ENCODE measurements around the gene SEMA4D. TPM values are rescaled to one million over a fixed set of nuclear protein-coding genes. Genes with fewer than 3 reads are reported as not detected.

Gene SEMA4D
- total and polyA plus RNA-seq, 5 experiments from 2014 or later = 154 to 573 (median 359) TPM

DNA sequence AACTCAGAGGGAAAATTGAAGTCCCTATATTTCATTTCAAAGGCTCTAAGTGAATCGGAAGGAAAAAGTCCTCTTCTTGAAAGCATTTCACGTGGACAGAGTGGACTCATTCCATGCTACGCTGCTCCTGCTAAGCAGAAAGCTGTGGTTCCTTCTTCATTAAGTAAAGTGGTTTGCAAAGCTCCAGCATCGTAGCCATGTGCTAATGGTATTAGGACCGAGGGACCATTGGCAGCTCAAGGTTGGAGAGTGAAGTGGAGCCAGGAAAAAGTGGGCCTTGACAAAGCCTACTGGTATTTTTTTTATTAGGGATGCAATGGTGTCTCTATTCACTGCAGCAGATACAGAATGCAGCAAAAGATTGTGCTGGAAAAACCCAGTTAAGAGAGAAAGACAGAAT is 16.4 kb upstream of the SEMA4D start:
- Mint-ChIP-seq H3K27ac (peak overlapping the region in 1 of 10 donors; percentile 38), H3K27me3 (no peaks in the 10 kb centered on the region), H3K36me3 (no peaks in the 10 kb centered on the region), H3K4me1 (peaks cover 50 to 87% (median 76%) of the 10 kb centered on the region in 4 donors), H3K9me3 (no peaks in the 10 kb centered on the region), H3K4me3 (no peak overlapping the region)
- ATAC-seq = no peak
- POLR2A ChIA-PET = interaction anchor here (1.0 kb wide), 1 partner anchor 15 kb away, joined by 4 read pairs; no protein-coding TSS in a partner anchor
- DNase-seq = no peak

DNA sequence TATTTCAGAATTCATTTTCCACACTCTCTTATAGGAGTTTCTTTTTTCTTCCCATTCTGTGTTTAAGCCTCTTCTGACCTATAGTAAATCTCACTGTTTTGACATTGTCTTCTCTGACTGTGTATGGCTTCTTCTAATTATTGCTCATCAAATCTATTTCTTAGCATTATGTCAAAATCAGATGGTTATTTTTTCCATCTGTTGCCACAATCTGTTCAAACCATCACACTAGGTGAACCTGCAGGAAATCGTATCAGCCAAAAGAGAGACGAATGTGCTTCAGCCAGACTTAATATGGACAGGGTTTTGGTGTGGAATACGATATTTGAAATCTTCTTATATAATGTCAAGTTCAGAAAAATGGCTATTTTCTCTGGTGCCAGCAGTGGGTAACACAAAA is 15.9 kb upstream of the SEMA4D start:
- H3K4me3 Mint-ChIP-seq = no peak overlapping the region
- ATAC-seq = no peak
- H3K27me3 Mint-ChIP-seq = no peaks in the 10 kb centered on the region
- POLR2A ChIA-PET = interaction anchor here (1.7 kb wide), 1 partner anchor 15 kb away, joined by 5 read pairs; no protein-coding TSS in a partner anchor
- DNase-seq = no peak
- H3K4me1 Mint-ChIP-seq = peaks cover 51 to 87% (median 76%) of the 10 kb centered on the region in 4 donors
- H3K36me3 Mint-ChIP-seq = no peaks in the 10 kb centered on the region
- no peaks in the 10 kb centered on the region for H3K9me3 Mint-ChIP-seq
- H3K27ac Mint-ChIP-seq = peak overlapping the region in 2 of 10 donors; percentile 8 to 53

DNA sequence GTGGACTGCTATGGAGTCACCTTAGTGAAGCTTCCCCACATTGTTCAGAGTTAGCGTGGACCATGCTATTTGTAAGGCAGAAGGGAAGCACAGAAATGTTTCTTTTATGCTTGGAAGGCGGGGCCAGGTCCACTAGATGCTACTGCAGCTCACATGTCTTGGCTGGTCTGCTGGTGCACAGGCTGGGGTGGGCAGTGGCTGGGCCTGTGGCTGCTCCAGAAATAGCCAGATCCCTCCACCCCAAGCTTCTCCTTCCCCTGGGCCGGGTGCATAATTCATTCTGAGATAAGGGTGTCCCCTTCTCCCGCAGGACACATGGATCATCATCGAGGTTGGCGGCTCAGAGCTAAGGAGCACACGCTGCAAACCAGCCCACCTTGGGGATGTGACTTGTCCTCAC is 14.5 kb upstream of the SEMA4D start:
- POLR2A ChIA-PET = interaction anchor here (0.8 to 3.1 kb wide), 5 partner anchors 10 to 18 kb away, joined by 3 to 9 read pairs (median 5); no protein-coding TSS in a partner anchor
- DNase-seq = no peak
- Mint-ChIP-seq H3K27ac (peak overlapping the region in 5 of 10 donors; percentile 25 to 88 (median 74)), H3K9me3 (no peaks in the 10 kb centered on the region), H3K27me3 (no peaks in the 10 kb centered on the region), H3K4me1 (peaks cover 55 to 87% (median 77%) of the 10 kb centered on the region in 4 donors), H3K4me3 (no peak overlapping the region), H3K36me3 (no peaks in the 10 kb centered on the region)
- ATAC-seq = no peak

DNA sequence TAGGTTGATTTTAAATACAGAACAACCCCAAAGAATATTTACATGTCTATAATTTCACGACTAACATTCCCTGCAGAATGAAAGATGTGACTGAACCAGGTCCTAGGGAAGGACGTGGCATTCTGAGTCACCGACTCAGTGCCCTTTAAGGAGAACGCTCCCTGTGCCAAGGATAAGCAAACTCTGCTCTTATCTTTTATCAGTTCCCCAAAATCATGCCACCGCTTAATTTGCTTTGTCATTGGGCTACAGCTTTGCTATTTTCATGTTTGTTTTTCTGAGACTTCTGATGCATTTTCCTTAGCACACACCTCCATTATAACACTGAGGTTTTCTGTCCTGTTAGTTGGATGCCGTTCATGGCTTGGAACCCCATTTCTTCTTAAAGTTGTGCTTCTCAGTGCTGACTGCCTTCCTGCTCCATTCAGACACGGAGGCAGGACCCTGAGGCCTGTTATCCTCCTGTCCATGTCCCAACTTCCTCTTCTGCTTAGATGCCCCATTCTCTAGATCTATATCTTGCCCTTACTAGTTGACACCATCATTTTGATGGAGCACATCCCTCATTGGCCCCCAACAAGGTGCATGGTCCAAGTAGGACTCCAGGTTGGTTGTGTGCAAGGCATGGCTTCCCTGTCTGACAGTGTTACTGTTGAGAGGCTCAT is 11.2 kb upstream of the SEMA4D start:
- POLR2A ChIA-PET = interaction anchor here (3.9 to 6.1 kb wide), 2 partner anchors 10 to 12 kb away, joined by 11 to 65 read pairs; no protein-coding TSS in a partner anchor
- ATAC-seq = peak in 1 of 2 donors; percentile 13
- Mint-ChIP-seq H3K27ac (peak overlapping the region; percentile 46 to 93 (median 84)), H3K9me3 (no peaks in the 10 kb centered on the region), H3K4me3 (peak overlapping the region in 8 of 10 donors; percentile 3 to 72 (median 44)), H3K27me3 (no peaks in the 10 kb centered on the region), H3K36me3 (no peaks in the 10 kb centered on the region), H3K4me1 (peaks cover 53 to 92% (median 87%) of the 10 kb centered on the region in 4 donors)
- no peak for DNase-seq

DNA sequence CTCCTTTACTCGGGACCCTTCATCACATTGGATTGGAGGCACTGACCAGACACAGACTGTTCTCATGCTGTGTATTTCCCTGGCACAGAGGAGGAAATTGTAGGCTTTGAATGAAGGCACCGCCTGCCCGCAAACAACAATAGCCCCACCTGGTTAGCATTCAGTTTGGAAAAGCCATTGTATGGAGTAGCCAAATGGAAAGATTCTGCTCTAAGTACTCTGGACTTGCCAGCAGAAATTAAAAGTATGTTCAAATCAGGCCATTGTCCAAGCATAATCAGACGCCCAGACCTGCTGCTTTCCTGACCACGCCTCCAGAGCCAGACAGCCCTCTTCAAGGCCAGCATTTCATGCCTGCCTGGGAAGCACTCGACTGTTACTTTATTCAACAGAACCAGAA is 8.0 kb upstream of the SEMA4D start:
- peak overlapping the region in 8 of 10 donors; percentile 45 to 93 (median 78) for H3K27ac Mint-ChIP-seq
- peak overlapping the region in 3 of 10 donors; percentile 7 to 67 (median 16) for H3K4me3 Mint-ChIP-seq

DNA sequence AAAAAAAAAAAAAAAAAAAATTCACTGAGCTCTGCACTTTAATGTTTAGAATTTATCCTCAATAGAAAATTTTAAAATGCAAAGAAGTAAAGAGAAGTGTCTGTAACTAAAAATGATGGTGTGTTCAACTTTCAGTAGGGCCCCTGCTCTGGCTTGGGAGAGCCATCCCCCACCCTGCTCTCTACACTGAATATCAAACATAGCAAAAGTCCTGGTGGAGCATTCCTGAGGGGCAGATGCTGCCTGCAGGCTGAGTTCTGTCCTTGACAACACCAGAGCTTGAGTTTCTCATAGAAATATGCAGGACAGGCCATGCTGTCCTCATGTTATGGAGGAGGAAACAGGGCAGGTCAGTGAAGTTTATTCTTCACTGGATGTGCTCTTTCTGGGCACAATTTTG is 7.1 kb upstream of the SEMA4D start:
- no peaks in the 10 kb centered on the region for H3K36me3 Mint-ChIP-seq
- H3K9me3 Mint-ChIP-seq = no peaks in the 10 kb centered on the region
- H3K4me1 Mint-ChIP-seq = peaks cover 53 to 94% (median 91%) of the 10 kb centered on the region in 4 donors
- POLR2A ChIA-PET = interaction anchor here (0.7 to 1.9 kb wide), 3 partner anchors 14 to 33 kb away, joined by 3 to 5 read pairs (median 5); no protein-coding TSS in a partner anchor
- no peak overlapping the region for H3K4me3 Mint-ChIP-seq
- no peaks in the 10 kb centered on the region for H3K27me3 Mint-ChIP-seq
- no peak for ATAC-seq
- no peak for DNase-seq
- H3K27ac Mint-ChIP-seq = peak overlapping the region in 6 of 10 donors; percentile 14 to 90 (median 75)

More for the DNA sequence above, 8.0 kb upstream of the SEMA4D start:
- no peak for ATAC-seq
- Mint-ChIP-seq H3K9me3 (no peaks in the 10 kb centered on the region), H3K36me3 (no peaks in the 10 kb centered on the region), H3K27me3 (no peaks in the 10 kb centered on the region), H3K4me1 (peaks cover 57 to 94% (median 92%) of the 10 kb centered on the region in 4 donors)
- no peak for DNase-seq
- POLR2A ChIA-PET = interaction anchor here (1.4 to 6.1 kb wide), 3 partner anchors 14 to 33 kb away, joined by 3 to 65 read pairs (median 7); no protein-coding TSS in a partner anchor

DNA sequence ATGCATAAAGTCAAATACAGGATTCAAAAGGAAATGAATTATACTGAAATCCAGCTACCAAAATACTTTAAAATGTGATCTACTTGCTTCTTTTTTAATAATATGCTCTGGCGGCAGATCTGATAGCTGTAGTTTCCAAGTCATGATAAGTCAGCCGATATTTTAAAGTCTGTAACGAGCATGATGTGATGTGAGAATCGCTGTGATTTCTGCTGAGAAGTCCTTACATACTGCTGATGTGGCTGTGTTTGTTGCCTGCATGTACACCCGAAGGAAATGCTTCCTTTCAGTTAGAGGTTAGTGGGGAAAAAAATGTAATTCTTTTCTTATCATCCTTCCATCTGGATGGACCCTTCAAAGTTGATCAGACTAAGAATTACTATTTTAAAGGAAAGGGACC is 4.8 kb upstream of the SEMA4D start:
- POLR2A ChIA-PET = interaction anchor here (0.6 to 6.2 kb wide), 15 partner anchors 10 to 78 kb away, joined by 3 to 63 read pairs (median 5); no protein-coding TSS in a partner anchor
- ATAC-seq (peak; percentile 6 to 7), DNase-seq (no peak)

DNA sequence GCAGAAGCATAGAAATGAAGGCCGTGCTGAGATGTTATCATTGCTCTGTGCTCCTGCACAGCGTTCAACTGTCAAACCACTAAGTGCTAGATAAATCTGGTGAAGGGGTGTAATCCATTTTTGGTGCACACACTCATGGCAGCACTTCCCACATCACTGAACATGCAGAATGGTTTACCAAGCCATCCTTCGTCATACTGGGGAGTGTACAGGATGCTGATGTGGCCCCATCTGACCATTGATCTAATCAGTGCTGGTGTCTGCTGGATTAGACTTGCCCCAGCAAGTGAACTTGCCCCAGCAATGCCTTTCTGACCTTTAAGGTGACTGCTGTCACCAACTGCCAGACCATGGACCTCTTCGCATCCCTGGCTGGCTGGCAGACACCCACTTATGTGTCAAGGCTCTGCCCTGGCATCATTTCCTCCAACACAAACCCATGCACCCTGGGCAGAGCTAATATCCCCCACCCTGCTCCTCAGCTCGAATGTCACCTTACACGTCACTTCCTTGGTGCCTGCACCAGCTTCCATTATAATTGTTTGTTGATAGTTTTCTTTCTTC is 4.2 kb upstream of the SEMA4D start:
- H3K36me3 Mint-ChIP-seq = no peaks in the 10 kb centered on the region
- DNase-seq = peak in 8 of 10 donors; percentile 39 to 79 (median 73)
- H3K27me3 Mint-ChIP-seq = no peaks in the 10 kb centered on the region
- H3K4me3 Mint-ChIP-seq = peak overlapping the region; percentile 5 to 80 (median 60)
- peaks cover 0 to 2% (median 0%) of the 10 kb centered on the region in 9 donors for H3K9me3 Mint-ChIP-seq
- peak overlapping the region; percentile 16 to 95 (median 92) for H3K27ac Mint-ChIP-seq
- POLR2A ChIA-PET = interaction anchor here (0.9 to 6.2 kb wide), 17 partner anchors 9 to 77 kb away, joined by 3 to 63 read pairs (median 5); no protein-coding TSS in a partner anchor
- peak; percentile 51 to 78 for ATAC-seq
- H3K4me1 Mint-ChIP-seq = peaks cover 45 to 86% (median 84%) of the 10 kb centered on the region in 4 donors

More for the DNA sequence above, 4.8 kb upstream of the SEMA4D start:
- peaks cover 50 to 91% (median 88%) of the 10 kb centered on the region in 4 donors for H3K4me1 Mint-ChIP-seq
- no peaks in the 10 kb centered on the region for H3K36me3 Mint-ChIP-seq
- peak overlapping the region; percentile 5 to 80 (median 58) for H3K4me3 Mint-ChIP-seq
- H3K9me3 Mint-ChIP-seq = peaks cover 0 to 2% (median 0%) of the 10 kb centered on the region in 9 donors
- H3K27me3 Mint-ChIP-seq = no peaks in the 10 kb centered on the region
- H3K27ac Mint-ChIP-seq = peak overlapping the region; percentile 16 to 95 (median 92)

DNA sequence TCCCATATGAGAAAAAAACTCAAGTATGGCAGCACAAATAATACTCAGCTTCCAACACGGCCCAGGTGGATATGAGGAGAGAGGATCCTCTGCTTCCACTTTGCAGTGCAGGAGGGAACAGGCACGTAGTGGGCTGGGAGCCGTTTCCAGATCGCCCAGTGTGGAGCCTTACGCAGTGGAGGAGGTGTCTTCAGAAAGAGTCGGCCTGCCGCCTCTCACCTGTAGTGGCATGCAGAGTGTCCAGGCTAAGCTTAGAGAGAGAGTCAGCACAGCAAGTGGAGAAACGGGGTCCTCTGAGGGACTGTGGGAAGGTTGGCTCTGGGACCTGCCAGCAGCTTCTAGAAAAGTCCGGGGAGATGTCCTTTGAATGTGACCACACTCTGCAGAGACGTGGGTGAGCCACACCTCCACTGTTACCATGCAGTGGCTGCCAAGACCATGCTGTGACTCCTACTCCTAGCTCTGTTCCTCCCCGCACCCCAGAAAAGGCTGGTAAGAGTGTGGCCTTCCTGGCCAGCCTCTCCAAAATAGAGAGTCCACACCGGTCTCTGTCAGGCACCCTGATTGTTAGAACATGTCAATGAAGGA is 3.5 kb upstream of the SEMA4D start:
- H3K9me3 Mint-ChIP-seq = peaks cover 0 to 2% (median 0%) of the 10 kb centered on the region in 9 donors
- DNase-seq = no peak
- POLR2A ChIA-PET = interaction anchor here (0.9 to 6.2 kb wide), 13 partner anchors 9 to 57 kb away, joined by 3 to 63 read pairs (median 5); no protein-coding TSS in a partner anchor
- no peaks in the 10 kb centered on the region for H3K36me3 Mint-ChIP-seq
- peaks cover 47 to 85% (median 84%) of the 10 kb centered on the region in 4 donors for H3K4me1 Mint-ChIP-seq
- no peaks in the 10 kb centered on the region for H3K27me3 Mint-ChIP-seq
- H3K27ac Mint-ChIP-seq = peak overlapping the region; percentile 16 to 95 (median 92)
- peak overlapping the region; percentile 5 to 81 (median 50) for H3K4me3 Mint-ChIP-seq
- peak in 1 of 2 donors; percentile 3 for ATAC-seq

DNA sequence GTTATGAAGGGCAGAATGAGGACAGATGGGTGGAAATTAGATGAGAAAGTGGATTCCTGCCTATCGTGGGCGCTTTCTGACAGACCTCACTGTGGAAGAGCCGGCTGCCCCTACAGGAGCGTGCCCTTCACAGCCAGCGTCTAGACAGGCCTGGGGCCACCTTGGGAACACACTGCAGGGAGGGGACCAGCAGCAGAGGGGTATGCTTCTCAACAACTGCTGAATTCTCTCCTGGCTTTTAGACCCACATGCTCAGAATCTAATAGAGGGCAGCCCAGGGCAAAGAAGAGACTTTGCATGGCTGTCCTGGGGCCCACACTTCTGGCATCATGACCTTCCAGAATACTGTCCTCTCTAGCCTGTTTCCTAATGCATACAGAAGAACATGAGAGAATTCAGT is 2.1 kb upstream of the SEMA4D start:
- Mint-ChIP-seq H3K4me1 (peaks cover 48 to 83% (median 83%) of the 10 kb centered on the region in 4 donors), H3K36me3 (no peaks in the 10 kb centered on the region), H3K9me3 (peaks cover 0 to 2% (median 0%) of the 10 kb centered on the region in 9 donors), H3K27me3 (no peaks in the 10 kb centered on the region), H3K27ac (peak overlapping the region; percentile 16 to 98 (median 94)), H3K4me3 (peak overlapping the region in 4 of 10 donors; percentile 10 to 97 (median 86))
- POLR2A ChIA-PET = interaction anchor here (0.9 to 6.2 kb wide), 7 partner anchors 10 to 44 kb away, joined by 3 to 63 read pairs (median 7); no protein-coding TSS in a partner anchor
- ATAC-seq (no peak), DNase-seq (no peak)

DNA sequence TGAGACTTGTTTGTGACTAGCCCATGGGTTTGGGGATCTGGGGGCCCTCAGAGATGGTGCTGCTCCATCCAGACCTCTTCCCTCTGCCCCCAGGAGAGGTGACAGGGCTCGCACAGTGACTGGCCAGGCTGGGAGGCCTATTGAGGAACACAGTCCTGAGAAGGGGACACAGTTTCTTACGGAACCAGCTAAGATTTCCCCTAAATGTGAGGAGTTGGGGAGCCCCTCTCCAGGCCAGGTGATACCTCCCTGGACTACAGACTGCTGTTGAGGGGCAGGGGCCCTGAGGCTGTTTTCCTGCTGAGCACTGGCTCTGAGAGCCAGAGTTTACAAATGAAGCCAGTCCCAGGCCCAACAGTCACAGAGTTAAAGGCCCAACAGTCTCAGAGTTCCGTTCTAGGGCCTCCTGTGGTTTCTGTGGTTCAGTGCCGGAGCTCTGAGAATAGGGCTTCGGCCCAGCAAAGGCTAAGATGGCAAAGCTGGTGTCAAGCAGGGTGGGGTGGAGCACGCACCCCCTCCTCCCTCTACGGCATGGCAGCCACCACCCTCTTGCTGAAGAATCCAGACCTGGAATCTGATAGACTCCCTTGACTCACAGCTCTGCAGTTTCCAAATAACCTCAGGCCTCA is 1.1 kb upstream of the SEMA4D start:
- POLR2A ChIA-PET = interaction anchor here (0.7 to 6.2 kb wide), 13 partner anchors 9 to 55 kb away, joined by 3 to 63 read pairs (median 5); no protein-coding TSS in a partner anchor
- H3K4me3 Mint-ChIP-seq = peak overlapping the region; percentile 79 to 97 (median 92)
- no peaks in the 10 kb centered on the region for H3K27me3 Mint-ChIP-seq
- H3K27ac Mint-ChIP-seq = peak overlapping the region; percentile 84 to 98 (median 94)
- peaks cover 0 to 2% (median 0%) of the 10 kb centered on the region in 9 donors for H3K9me3 Mint-ChIP-seq
- peaks cover 53 to 92% (median 87%) of the 10 kb centered on the region in 4 donors for H3K4me1 Mint-ChIP-seq
- ATAC-seq (peak; percentile 13 to 38), DNase-seq (peak in 8 of 10 donors; percentile 37 to 74 (median 53))
- peaks cover 0 to 6% (median 0%) of the 10 kb centered on the region in 3 donors for H3K36me3 Mint-ChIP-seq
